Thyroid gland (tissue), 4 donors: ENCODE data around the gene CLCNKA.
"Not testable (repeated sequence)": the region's sequence is repeated elsewhere in the genome, so short reads cannot be mapped to it uniquely, and the experiment has no call there.

Experiments
- POLR2A ChIP-seq, 2 donors: fragments of 450-650 bp; IDR thresholded peaks; one replicate each; pipeline ENCODE4 v1.6.1; 2017; ENCODE audit warnings: antibody characterized with exemption in 2 of 2, mild to moderate bottlenecking in 2 of 2, moderate library complexity in 1 of 2
- TF ChIP-seq, protein P1 (sequence below), 6 experiments: fragments of 200-600 bp in 3 of 6; fragments of 450-650 bp in 3 of 6; sonication (generic) in 3 of 6; IDR thresholded peaks; one replicate each; pipeline ENCODE4 v1.5.1; 2016 to 2019; ENCODE audit warnings: antibody characterized with exemption in 6 of 6, mild to moderate bottlenecking in 2 of 6, inconsistent platforms in 1 of 6, moderate library complexity in 1 of 6

DNA sequence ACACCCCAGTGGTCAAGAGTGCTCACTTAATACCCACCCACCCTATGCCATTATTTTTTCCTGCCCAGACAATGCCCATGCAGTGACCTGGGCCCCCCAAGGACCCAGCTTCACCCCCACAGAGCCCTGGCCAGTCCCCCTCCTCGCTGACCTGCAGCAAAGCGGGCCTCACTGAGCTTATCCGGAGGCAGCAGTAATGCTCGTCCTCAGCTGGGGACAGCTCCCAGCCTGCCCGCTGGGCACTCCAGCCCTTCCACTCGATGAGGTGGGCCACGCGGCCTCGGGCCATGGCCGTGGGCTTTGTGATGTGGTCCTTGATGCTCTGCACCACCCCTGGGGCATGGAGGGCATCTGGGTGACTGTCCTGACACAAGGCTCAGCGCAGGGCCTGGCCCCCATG lies 14.6 kb downstream of the CLCNKA start:
- TF ChIP-seq, protein P1, sequence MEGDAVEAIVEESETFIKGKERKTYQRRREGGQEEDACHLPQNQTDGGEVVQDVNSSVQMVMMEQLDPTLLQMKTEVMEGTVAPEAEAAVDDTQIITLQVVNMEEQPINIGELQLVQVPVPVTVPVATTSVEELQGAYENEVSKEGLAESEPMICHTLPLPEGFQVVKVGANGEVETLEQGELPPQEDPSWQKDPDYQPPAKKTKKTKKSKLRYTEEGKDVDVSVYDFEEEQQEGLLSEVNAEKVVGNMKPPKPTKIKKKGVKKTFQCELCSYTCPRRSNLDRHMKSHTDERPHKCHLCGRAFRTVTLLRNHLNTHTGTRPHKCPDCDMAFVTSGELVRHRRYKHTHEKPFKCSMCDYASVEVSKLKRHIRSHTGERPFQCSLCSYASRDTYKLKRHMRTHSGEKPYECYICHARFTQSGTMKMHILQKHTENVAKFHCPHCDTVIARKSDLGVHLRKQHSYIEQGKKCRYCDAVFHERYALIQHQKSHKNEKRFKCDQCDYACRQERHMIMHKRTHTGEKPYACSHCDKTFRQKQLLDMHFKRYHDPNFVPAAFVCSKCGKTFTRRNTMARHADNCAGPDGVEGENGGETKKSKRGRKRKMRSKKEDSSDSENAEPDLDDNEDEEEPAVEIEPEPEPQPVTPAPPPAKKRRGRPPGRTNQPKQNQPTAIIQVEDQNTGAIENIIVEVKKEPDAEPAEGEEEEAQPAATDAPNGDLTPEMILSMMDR (IDR thresholded peaks at IDR 0.05) = not testable (repeated sequence)
- TF ChIP-seq POLR2A (IDR thresholded peaks at IDR 0.05) = not testable (repeated sequence)
